Tibial artery (tissue), 4 donors: ENCODE results near the gene SLMAP.

Experiments used
- DNase-seq, 2 donors: peaks; one replicate each; pipeline ENCODE4 v3.0.0-alpha.2; 2019
- H3K27ac ChIP-seq, 2 donors: fragments of 200-600 bp; sonication (generic) in 1 of 2; 1 replicate in 1 of 2; 2 replicates in 1 of 2; pipeline ENCODE4 v1.5.1; 2018 to 2019; ENCODE audit warnings: mild to moderate bottlenecking in 1 of 2
- H3K27me3 ChIP-seq, 2 donors: fragments of 200-600 bp; sonication (generic) in 1 of 2; one replicate each; pipeline versions ENCODE4 v1.5.1 to v1.6.0; 2016 to 2019
- H3K36me3 ChIP-seq, 3 donors: fragments of 200-600 bp; sonication (generic) in 2 of 3; one replicate each; pipeline ENCODE4 v1.5.1; 2016 to 2019; ENCODE audit warnings: mild to moderate bottlenecking in 2 of 3
- H3K4me1 ChIP-seq, 4 donors: fragments of 200-600 bp; sonication (generic) in 2 of 4; 1 replicate in 3 of 4; 2 replicates in 1 of 4; pipeline ENCODE4 v1.5.1; 2016 to 2019
- H3K4me3 ChIP-seq, 2 donors: fragments of 200-600 bp; sonication (generic) in 1 of 2; 1 replicate in 1 of 2; 2 replicates in 1 of 2; pipeline ENCODE4 v1.5.1; 2018 to 2019; ENCODE audit warnings: mild to moderate bottlenecking in 2 of 2
- H3K9me3 ChIP-seq, 3 donors: fragments of 200-600 bp; sonication (generic) in 1 of 3; one replicate each; pipeline ENCODE4 v1.5.1; 2016 to 2019
- CTCF ChIP-seq, 2 experiments: fragments of 200-600 bp in 1 of 2; fragments of 450-650 bp in 1 of 2; IDR thresholded peaks; one replicate each; pipeline ENCODE4 v1.5.1; 2017 to 2019; ENCODE audit warnings: antibody characterized with exemption in 2 of 2, mild to moderate bottlenecking in 1 of 2, moderate library complexity in 1 of 2
- intact Hi-C: fragments of 100-400 bp; cut with DNase I; formaldehyde crosslinking; loops from one replicate; pipeline ENCODE4 v1.15.0; 2023; ENCODE audit warnings: low total_unique reads

SLMAP gene

GRCh38 chr3:57896691-57897090 lies 140.6 kb downstream of the SLMAP start:
- peaks cover 0 to 100% (median 32%) of the 10 kb centered on the region in 4 donors for H3K4me1 ChIP-seq
- H3K27ac ChIP-seq, result peak overlapping the region; percentile 80 to 82
- no peak for DNase-seq
- H3K4me3 ChIP-seq, result peak overlapping the region in 1 of 2 donors; percentile 12
- H3K27me3 ChIP-seq, result no peaks in the 10 kb centered on the region
- peaks cover 0 to 24% (median 15%) of the 10 kb centered on the region in 3 donors for H3K36me3 ChIP-seq
- TF ChIP-seq CTCF (IDR thresholded peaks at IDR 0.05), result no peak
- intact Hi-C loops, result no loop called here
- no peaks in the 10 kb centered on the region for H3K9me3 ChIP-seq

- no peak for DNase-seq
- no peak for TF ChIP-seq CTCF (IDR thresholded peaks at IDR 0.05)
- no peak overlapping the region for H3K4me3 ChIP-seq
- H3K4me1 ChIP-seq, result peaks cover 0 to 89% (median 25%) of the 10 kb centered on the region in 4 donors
- H3K36me3 ChIP-seq, result peaks cover 0 to 26% (median 19%) of the 10 kb centered on the region in 3 donors
- no peaks in the 10 kb centered on the region for H3K27me3 ChIP-seq
- no peaks in the 10 kb centered on the region for H3K9me3 ChIP-seq
- H3K27ac ChIP-seq, result peak overlapping the region; percentile 64 to 82
- intact Hi-C loops, result no loop called here
Observed at GRCh38 chr3:57900786-57901185, 144.7 kb downstream of the SLMAP start.

GRCh38 chr3:57903124-57903890 lies 147.2 kb downstream of the SLMAP start:
- H3K9me3 ChIP-seq, result no peaks in the 10 kb centered on the region
- intact Hi-C loops, result no loop called here
- TF ChIP-seq CTCF (IDR thresholded peaks at IDR 0.05), result no peak
- H3K27ac ChIP-seq, result peak overlapping the region; percentile 21 to 40
- peaks cover 8 to 20% (median 19%) of the 10 kb centered on the region in 3 donors for H3K36me3 ChIP-seq
- no peak for DNase-seq
- peaks cover 0 to 85% (median 17%) of the 10 kb centered on the region in 4 donors for H3K4me1 ChIP-seq
- no peaks in the 10 kb centered on the region for H3K27me3 ChIP-seq
- no peak overlapping the region for H3K4me3 ChIP-seq

DNA sequence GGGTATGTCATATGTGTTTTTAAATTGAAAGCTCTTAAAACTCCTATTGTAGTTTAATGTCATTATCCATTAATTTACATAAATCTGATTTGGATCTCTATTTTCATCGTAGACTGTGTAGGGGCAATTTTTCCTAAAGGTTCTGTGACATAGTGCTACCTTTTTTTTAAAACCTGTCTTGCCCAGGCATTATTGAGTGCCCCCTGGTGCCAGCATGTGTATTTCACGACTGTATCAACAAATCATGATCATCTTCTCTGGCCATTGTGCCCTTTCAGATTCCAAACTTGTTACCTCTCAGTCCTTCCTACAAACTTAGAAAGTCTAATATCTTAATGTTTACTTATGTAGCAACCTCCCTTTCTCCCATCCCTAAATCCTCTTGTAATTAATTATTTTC lies 154.9 kb downstream of the SLMAP start:
- no peak overlapping the region for H3K4me3 ChIP-seq

GRCh38 chr3:57911593-57911992 lies 155.5 kb downstream of the SLMAP start:
- H3K9me3 ChIP-seq, result no peaks in the 10 kb centered on the region
- no peak for TF ChIP-seq CTCF (IDR thresholded peaks at IDR 0.05)
- H3K36me3 ChIP-seq, result peaks cover 49 to 53% (median 52%) of the 10 kb centered on the region in 3 donors
- no peak for DNase-seq
- H3K27me3 ChIP-seq, result no peaks in the 10 kb centered on the region
- no peak overlapping the region for H3K4me3 ChIP-seq
- intact Hi-C loops, result no loop called here
- peak overlapping the region; percentile 64 to 75 for H3K27ac ChIP-seq
- peaks cover 0 to 71% (median 9%) of the 10 kb centered on the region in 4 donors for H3K4me1 ChIP-seq

More for the DNA sequence above, 154.9 kb downstream of the SLMAP start:
- peaks cover 0 to 75% (median 9%) of the 10 kb centered on the region in 4 donors for H3K4me1 ChIP-seq
- H3K36me3 ChIP-seq, result peaks cover 43 to 47% (median 47%) of the 10 kb centered on the region in 3 donors
- H3K27ac ChIP-seq, result peak overlapping the region; percentile 64 to 75
- DNase-seq, result no peak
- intact Hi-C loops, result no loop called here
- H3K27me3 ChIP-seq, result no peaks in the 10 kb centered on the region
- TF ChIP-seq CTCF (IDR thresholded peaks at IDR 0.05), result peak in 1 of 2 experiments; percentile 14
- no peaks in the 10 kb centered on the region for H3K9me3 ChIP-seq
